ENCODE results near the gene RBM3.

RBM3 gene

DNA sequence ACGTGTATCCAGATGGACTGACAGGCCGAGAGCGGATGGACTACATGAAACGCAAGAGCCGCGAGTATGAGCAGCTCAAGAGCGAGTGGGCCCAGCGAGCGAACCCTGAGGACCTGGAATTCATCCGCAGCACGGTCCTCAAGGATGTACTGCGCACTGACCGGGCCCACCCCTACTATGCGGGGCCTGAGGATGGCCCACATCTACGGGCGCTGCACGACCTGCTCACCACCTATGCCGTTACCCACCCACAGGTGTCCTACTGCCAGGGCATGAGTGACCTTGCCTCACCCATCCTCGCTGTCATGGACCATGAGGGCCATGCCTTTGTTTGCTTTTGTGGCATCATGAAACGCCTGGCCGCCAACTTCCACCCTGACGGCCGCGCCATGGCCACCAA lies 14.6 kb upstream of the RBM3 start:
- no peak overlapping the region for H3K4me3 ChIP-seq (ENCODE audit: low read depth, low read length)
- TF ChIP-seq, protein P1, sequence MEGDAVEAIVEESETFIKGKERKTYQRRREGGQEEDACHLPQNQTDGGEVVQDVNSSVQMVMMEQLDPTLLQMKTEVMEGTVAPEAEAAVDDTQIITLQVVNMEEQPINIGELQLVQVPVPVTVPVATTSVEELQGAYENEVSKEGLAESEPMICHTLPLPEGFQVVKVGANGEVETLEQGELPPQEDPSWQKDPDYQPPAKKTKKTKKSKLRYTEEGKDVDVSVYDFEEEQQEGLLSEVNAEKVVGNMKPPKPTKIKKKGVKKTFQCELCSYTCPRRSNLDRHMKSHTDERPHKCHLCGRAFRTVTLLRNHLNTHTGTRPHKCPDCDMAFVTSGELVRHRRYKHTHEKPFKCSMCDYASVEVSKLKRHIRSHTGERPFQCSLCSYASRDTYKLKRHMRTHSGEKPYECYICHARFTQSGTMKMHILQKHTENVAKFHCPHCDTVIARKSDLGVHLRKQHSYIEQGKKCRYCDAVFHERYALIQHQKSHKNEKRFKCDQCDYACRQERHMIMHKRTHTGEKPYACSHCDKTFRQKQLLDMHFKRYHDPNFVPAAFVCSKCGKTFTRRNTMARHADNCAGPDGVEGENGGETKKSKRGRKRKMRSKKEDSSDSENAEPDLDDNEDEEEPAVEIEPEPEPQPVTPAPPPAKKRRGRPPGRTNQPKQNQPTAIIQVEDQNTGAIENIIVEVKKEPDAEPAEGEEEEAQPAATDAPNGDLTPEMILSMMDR (IDR thresholded peaks at IDR 0.05; ENCODE audit: low read depth, low read length) = no peak

DNA sequence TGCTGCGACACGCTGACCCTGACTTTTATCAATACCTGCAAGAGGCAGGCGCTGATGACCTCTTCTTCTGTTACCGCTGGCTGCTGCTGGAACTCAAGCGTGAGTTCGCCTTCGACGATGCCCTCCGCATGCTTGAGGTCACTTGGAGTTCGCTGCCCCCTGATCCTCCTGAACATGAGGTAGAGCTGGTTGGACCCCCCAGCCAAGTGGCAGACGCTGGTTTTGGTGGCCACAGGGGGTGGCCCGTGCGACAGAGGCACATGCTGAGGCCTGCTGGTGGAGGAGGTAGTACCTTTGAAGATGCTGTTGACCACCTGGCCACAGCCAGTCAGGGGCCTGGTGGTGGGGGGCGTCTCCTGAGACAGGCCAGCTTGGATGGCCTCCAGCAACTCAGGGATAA lies 14.2 kb upstream of the RBM3 start:
- TF ChIP-seq, protein P1 (IDR thresholded peaks at IDR 0.05; ENCODE audit: low read depth, low read length) = no peak
- no peak overlapping the region for H3K4me3 ChIP-seq (ENCODE audit: low read depth, low read length)

DNA sequence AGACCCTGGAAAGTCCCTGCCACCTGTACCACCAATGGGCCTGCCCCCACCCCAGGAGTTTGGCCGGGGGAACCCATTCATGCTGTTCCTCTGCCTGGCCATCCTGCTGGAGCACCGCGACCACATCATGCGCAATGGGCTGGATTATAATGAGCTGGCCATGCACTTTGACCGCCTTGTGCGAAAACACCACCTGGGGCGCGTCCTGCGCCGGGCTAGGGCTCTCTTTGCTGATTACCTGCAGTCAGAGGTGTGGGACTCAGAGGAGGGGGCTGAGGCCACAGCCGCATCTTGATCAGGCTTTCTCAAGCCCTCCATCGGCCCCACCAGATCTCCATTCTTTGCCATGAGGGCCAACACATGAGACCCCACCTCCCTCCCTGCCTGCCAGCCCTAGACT lies 13.6 kb upstream of the RBM3 start:
- no peak overlapping the region for H3K4me3 ChIP-seq (ENCODE audit: low read depth, low read length)
- TF ChIP-seq, protein P1 (IDR thresholded peaks at IDR 0.05; ENCODE audit: low read depth, low read length) = no peak

- no peak overlapping the region for H3K4me3 ChIP-seq (ENCODE audit: low read depth, low read length)
- TF ChIP-seq, protein P1 (IDR thresholded peaks at IDR 0.05; ENCODE audit: low read depth, low read length) = no peak
These were observed 4.3 kb upstream of the RBM3 start for GRCh38 chrX:48569958-48570357.

DNA sequence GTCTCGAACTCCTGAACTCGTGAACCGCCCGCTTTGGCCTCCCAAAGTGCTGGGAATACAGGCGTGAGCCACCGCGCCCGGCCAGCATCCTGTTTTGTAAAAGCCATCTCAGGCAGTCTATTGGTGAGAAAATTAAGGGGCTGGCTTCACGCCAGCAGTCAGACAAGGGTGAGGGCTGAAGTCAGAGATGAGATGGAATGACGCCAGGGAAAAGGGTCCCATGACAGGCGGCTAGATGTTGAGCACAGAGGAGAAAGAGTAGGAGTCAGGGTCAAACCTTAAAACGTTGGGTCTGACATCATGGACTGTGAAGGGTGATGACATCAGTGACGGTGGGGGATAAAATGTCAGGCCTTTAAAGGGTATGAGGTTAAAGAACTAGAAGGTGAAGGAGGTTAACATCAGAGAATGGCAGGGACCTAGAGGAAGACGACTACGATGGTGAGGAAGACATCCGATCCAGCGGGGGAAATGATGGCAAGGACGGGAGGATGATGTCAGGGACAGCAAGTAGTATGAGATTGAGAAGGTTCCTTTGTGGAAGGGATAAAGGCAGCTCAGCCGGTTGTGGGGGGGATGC lies 504 bp upstream of the RBM3 start:
- peak overlapping the region; percentile 67 for H3K4me3 ChIP-seq (ENCODE audit: low read depth, low read length)

DNA sequence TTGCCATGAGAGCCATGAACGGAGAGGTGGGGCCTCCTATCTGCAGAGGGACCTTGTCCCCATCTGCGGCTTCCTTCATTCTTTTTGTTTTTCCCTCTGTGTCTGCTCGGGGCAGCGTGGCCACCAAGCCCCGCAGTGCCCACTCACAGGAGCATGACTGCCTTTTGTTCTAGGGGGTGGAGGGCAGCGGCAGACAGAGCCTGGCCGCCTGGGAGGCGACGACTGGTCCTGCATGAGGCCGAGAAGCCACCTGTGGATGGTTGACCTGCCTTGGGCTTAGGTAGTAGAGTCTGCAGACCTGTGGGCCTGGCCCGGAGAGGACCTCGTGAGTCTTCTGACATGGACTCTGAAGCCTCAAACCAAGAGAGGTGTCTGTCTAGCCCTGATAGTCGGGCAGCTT lies 1.4 kb downstream of the RBM3 start:
- TF ChIP-seq, protein P1 (IDR thresholded peaks at IDR 0.05; ENCODE audit: low read depth, low read length) = no peak
- peak overlapping the region; percentile 67 for H3K4me3 ChIP-seq (ENCODE audit: low read depth, low read length)

More for the DNA sequence above, 504 bp upstream of the RBM3 start:
- TF ChIP-seq, protein P1 (IDR thresholded peaks at IDR 0.05; ENCODE audit: low read depth, low read length) = no peak

- H3K4me3 ChIP-seq (ENCODE audit: low read depth, low read length) = peak overlapping the region; percentile 67
- TF ChIP-seq, protein P1 (IDR thresholded peaks at IDR 0.05; ENCODE audit: low read depth, low read length) = no peak
These were observed 1.8 kb downstream of the RBM3 start for GRCh38 chrX:48576108-48576507.

Measured in WI38 (cell line).